ENCODE results near the gene TRAF6. TPM values are rescaled to one million over a fixed set of nuclear protein-coding genes. Genes with fewer than 3 reads are reported as not detected.

The TRAF6 gene

GRCh38 chr11:36441610-36442208, 68.4 kb downstream of the TRAF6 start:
- H3K23ac ChIP-seq (ENCODE audit: low read length), result no peak overlapping the region
- H3K27ac ChIP-seq (ENCODE audit: low read depth, low read length), result no peak overlapping the region
- H3K36me3 ChIP-seq (ENCODE audit: control insufficient read depth, insufficient read depth, low read length), result no peaks in the 10 kb centered on the region
- no peak overlapping the region for H3K9ac ChIP-seq (ENCODE audit: low read length)
- H4K5ac ChIP-seq (ENCODE audit: low read length), result no peak overlapping the region
- H3K4me2 ChIP-seq (ENCODE audit: low read length), result no peak overlapping the region
- no peak overlapping the region for H2BK120ac ChIP-seq (ENCODE audit: low read depth, low read length)
- no peak overlapping the region for H3K18ac ChIP-seq (ENCODE audit: low read length)
- H3K4ac ChIP-seq (ENCODE audit: low read depth, low read length), result no peak overlapping the region
- H3K4me3 ChIP-seq (ENCODE audit: low read length), result no peak overlapping the region
- DNase-seq, result no peak
- no peaks in the 10 kb centered on the region for H3K27me3 ChIP-seq (ENCODE audit: insufficient read depth, low read length, poor library complexity)
- no peak overlapping the region for H3K56ac ChIP-seq (ENCODE audit: low read length)
- H3K79me2 ChIP-seq (ENCODE audit: control insufficient read depth, insufficient read depth, low read length), result no peaks in the 10 kb centered on the region
- H2BK5ac ChIP-seq (ENCODE audit: low read length), result no peak overlapping the region
- WGBS (ENCODE audit: extremely low coverage, insufficient coverage, low lambda C conversion rate), result no CpG with 5 or more reads among the region's 2 CpGs
- H2AK5ac ChIP-seq (ENCODE audit: low read length), result no peak overlapping the region
- no peaks in the 10 kb centered on the region for H3K4me1 ChIP-seq (ENCODE audit: control insufficient read depth, low read depth, low read length)
- no peak overlapping the region for H2BK15ac ChIP-seq (replicated peaks; ENCODE audit: low read depth)
- H4K8ac ChIP-seq (ENCODE audit: low read depth, low read length), result no peak overlapping the region
- no peaks in the 10 kb centered on the region for H3K79me1 ChIP-seq (ENCODE audit: low read length)

- Histone ChIP-seq H3K27me3 (ENCODE audit: insufficient read depth, low read length, poor library complexity) (no peaks in the 10 kb centered on the region), H3K4me2 (ENCODE audit: low read length) (no peak overlapping the region), H3K18ac (ENCODE audit: low read length) (no peak overlapping the region), H2BK5ac (ENCODE audit: low read length) (no peak overlapping the region), H3K79me1 (ENCODE audit: low read length) (no peaks in the 10 kb centered on the region), H2BK120ac (ENCODE audit: low read depth, low read length) (no peak overlapping the region), H3K79me2 (ENCODE audit: control insufficient read depth, insufficient read depth, low read length) (no peaks in the 10 kb centered on the region), H3K4ac (ENCODE audit: low read depth, low read length) (no peak overlapping the region), H2BK15ac (replicated peaks; ENCODE audit: low read depth) (no peak overlapping the region), H3K36me3 (ENCODE audit: control insufficient read depth, insufficient read depth, low read length) (no peaks in the 10 kb centered on the region), H4K8ac (ENCODE audit: low read depth, low read length) (no peak overlapping the region), H3K4me1 (ENCODE audit: control insufficient read depth, low read depth, low read length) (no peaks in the 10 kb centered on the region), H3K56ac (ENCODE audit: low read length) (no peak overlapping the region), H4K5ac (ENCODE audit: low read length) (no peak overlapping the region), H3K9ac (ENCODE audit: low read length) (no peak overlapping the region), H3K4me3 (ENCODE audit: low read length) (no peak overlapping the region), H2AK5ac (ENCODE audit: low read length) (no peak overlapping the region), H3K23ac (ENCODE audit: low read length) (no peak overlapping the region), H3K27ac (ENCODE audit: low read depth, low read length) (no peak overlapping the region)
- WGBS (ENCODE audit: extremely low coverage, insufficient coverage, low lambda C conversion rate), result no CpG with 5 or more reads among the region's 5 CpGs
- DNase-seq, result no peak
Observed at GRCh38 chr11:36438126-36438525, 71.9 kb downstream of the TRAF6 start.

- WGBS (ENCODE audit: extremely low coverage, insufficient coverage, low lambda C conversion rate), result no CpG with 5 or more reads among the region's 3 CpGs
- no peak for DNase-seq
Observed at GRCh38 chr11:36437413-36437812, 72.7 kb downstream of the TRAF6 start.

More at GRCh38 chr11:36437413-36437812, 72.7 kb downstream of the TRAF6 start:
- H2AK5ac ChIP-seq (ENCODE audit: low read length), result no peak overlapping the region
- no peak overlapping the region for H3K18ac ChIP-seq (ENCODE audit: low read length)
- no peaks in the 10 kb centered on the region for H3K79me2 ChIP-seq (ENCODE audit: control insufficient read depth, insufficient read depth, low read length)
- H3K9ac ChIP-seq (ENCODE audit: low read length), result no peak overlapping the region
- no peaks in the 10 kb centered on the region for H3K36me3 ChIP-seq (ENCODE audit: control insufficient read depth, insufficient read depth, low read length)
- H3K27ac ChIP-seq (ENCODE audit: low read depth, low read length), result no peak overlapping the region
- no peak overlapping the region for H2BK15ac ChIP-seq (replicated peaks; ENCODE audit: low read depth)
- H3K4me2 ChIP-seq (ENCODE audit: low read length), result no peak overlapping the region
- H3K27me3 ChIP-seq (ENCODE audit: insufficient read depth, low read length, poor library complexity), result no peaks in the 10 kb centered on the region
- no peak overlapping the region for H2BK120ac ChIP-seq (ENCODE audit: low read depth, low read length)
- no peak overlapping the region for H4K5ac ChIP-seq (ENCODE audit: low read length)
- no peaks in the 10 kb centered on the region for H3K79me1 ChIP-seq (ENCODE audit: low read length)
- no peak overlapping the region for H3K23ac ChIP-seq (ENCODE audit: low read length)
- H3K56ac ChIP-seq (ENCODE audit: low read length), result no peak overlapping the region
- H4K8ac ChIP-seq (ENCODE audit: low read depth, low read length), result no peak overlapping the region
- H3K4me1 ChIP-seq (ENCODE audit: control insufficient read depth, low read depth, low read length), result no peaks in the 10 kb centered on the region
- no peak overlapping the region for H3K4me3 ChIP-seq (ENCODE audit: low read length)
- no peak overlapping the region for H2BK5ac ChIP-seq (ENCODE audit: low read length)
- no peak overlapping the region for H3K4ac ChIP-seq (ENCODE audit: low read depth, low read length)

Small RNAs within 50 kb of the gene (small RNA-seq; reads per million reads assigned to genes)
- not detected for gene AC061999.1 (ENCODE audit: insufficient read depth)
